ENCODE measurements around the gene ROCK2.
"Not testable (repeated sequence)": the region's sequence is repeated elsewhere in the genome, so short reads cannot be mapped to it uniquely, and the experiment has no call there.

Gene ROCK2

DNA sequence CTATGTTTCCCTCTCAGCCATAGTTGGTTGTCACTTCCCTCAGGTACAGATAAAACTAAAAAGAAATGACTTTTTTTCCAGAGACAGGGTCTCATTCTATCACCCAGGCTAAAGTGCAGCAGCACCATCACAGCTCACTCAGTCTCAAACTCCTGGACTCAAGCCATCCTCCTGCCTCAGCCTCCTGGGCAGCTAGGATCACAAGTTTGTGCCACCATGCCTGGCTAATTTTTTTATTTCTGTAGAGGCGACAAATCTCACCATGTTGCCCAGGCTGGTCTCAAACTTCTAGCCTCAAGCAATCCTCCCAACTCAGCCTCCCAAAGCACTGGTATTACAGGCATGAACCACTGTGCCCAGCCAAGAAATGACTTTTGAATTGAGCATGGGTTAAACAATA, 8.2 kb downstream of the ROCK2 start:
- no peak overlapping the region for H3K4me3 ChIP-seq (ENCODE audit: control insufficient read depth, low read depth, low read length)
- TF ChIP-seq, protein P1, sequence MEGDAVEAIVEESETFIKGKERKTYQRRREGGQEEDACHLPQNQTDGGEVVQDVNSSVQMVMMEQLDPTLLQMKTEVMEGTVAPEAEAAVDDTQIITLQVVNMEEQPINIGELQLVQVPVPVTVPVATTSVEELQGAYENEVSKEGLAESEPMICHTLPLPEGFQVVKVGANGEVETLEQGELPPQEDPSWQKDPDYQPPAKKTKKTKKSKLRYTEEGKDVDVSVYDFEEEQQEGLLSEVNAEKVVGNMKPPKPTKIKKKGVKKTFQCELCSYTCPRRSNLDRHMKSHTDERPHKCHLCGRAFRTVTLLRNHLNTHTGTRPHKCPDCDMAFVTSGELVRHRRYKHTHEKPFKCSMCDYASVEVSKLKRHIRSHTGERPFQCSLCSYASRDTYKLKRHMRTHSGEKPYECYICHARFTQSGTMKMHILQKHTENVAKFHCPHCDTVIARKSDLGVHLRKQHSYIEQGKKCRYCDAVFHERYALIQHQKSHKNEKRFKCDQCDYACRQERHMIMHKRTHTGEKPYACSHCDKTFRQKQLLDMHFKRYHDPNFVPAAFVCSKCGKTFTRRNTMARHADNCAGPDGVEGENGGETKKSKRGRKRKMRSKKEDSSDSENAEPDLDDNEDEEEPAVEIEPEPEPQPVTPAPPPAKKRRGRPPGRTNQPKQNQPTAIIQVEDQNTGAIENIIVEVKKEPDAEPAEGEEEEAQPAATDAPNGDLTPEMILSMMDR (conservative IDR thresholded peaks at IDR 0.05; ENCODE audit: control insufficient read depth, insufficient read depth, low read depth, low read length), result no peak
- DNase-seq (ENCODE audit: low read depth), result no peak

DNA sequence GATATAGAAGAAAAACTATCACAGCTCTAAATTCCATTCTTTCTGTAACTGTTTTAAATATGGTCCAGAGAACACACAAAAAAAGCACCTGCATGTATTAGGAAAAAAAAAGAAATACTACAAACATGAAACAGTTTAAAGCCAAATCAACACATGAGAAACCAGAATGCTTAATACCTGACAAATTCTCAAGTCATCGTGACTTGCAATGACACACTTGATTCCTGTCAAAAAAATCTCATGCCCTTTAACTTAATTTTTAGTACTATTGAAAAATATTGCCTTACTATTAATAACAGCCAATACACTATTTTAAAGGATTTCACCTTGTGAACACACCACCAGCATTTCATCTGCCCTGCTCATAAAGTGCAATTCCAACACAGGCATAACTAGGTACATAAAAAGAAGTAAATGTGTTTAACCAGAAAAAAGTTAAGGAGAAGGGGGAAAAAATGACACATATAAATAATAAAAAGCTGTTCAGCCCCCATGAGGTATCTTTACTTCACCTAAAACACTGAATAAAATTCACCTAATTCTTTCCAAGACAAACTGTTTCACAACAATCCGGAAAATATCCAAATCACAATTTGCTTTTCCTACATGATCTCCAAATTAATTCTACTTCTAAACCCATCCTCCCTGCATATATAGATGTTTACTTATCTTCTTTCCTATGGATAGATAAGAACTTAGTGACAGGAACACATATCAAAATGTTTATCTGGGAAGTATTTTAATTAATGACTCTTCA, 10.8 kb downstream of the ROCK2 start:
- TF ChIP-seq, protein P1 (conservative IDR thresholded peaks at IDR 0.05; ENCODE audit: control insufficient read depth, insufficient read depth, low read depth, low read length), result no peak
- no peak overlapping the region for H3K4me3 ChIP-seq (ENCODE audit: control insufficient read depth, low read depth, low read length)
- DNase-seq (ENCODE audit: low read depth), result no peak

DNA sequence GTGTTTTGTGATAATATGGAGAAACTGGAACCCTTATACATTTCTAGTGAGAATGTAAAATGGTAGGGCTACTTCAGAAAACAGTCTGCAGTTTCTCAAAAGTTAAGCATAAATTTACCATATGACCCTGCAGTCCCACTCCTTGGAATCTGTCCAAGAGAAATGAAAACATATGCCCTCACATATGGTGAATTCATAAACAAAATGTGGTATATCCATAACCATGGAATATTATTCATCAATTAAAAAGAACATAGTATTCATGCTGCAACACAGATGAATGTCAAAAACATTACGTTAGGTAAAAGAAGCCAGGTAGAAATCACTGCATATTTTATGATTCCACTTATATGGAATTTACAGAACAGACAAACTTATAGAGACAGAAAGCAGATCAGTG, 11.8 kb downstream of the ROCK2 start:
- DNase-seq (ENCODE audit: low read depth), result no peak
- H3K4me3 ChIP-seq (ENCODE audit: control insufficient read depth, low read depth, low read length), result no peak overlapping the region
- TF ChIP-seq, protein P1 (conservative IDR thresholded peaks at IDR 0.05; ENCODE audit: control insufficient read depth, insufficient read depth, low read depth, low read length), result no peak

DNA sequence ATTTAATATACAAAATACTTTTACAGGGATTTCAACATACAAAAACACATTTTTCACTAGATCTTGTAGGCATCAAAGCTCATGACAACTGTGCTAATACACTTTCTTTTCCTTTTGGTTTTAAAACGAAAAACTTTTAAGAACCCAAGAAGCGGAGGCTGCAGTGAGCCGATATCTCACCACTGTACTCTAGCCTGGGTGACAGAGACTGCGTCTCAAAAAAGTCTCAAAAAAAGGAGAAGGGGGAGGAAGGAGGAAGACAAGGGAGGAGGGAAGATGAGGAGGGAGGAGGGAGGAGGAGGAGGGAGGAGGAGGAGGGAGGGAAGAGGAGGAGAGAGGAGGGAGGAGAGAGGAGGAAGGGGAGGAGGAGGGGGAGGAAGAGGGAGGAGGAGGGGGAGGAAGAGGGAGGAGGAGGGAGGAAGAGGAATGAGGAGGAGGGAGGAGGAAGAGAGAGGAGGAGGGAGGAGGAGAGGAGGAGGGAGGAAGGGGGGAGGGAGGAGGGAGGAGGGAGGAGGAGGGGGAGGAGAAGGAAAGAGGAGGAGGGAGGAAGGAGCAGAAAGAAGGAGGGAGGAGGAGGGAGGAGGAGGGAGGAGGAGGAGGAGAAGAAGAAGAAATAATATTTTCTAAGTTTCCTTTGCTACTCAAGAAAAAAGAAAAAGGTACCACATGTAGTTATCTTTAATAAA, 13.8 kb downstream of the ROCK2 start:
- no peak overlapping the region for H3K4me3 ChIP-seq (ENCODE audit: control insufficient read depth, low read depth, low read length)
- DNase-seq (ENCODE audit: low read depth), result peak; percentile 27
- TF ChIP-seq, protein P1 (conservative IDR thresholded peaks at IDR 0.05; ENCODE audit: control insufficient read depth, insufficient read depth, low read depth, low read length), result no peak

DNA sequence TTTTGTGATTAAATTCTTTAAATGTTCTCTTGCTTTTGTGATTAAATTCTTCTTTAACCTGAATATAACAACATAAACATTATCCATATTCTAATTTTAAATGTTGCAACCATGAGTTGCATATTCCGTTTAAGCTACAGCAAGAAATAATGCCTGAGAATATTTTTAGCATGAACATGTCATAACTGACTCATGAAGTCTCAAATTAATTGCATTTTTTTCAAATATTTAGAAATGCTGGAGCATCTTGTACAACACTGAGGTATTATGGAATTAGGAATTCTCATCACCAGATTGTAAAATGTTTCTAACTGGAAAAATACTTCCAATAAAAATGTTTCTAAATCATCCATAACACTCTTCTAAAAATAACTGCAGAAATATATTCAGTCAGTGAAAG, 14.7 kb downstream of the ROCK2 start:
- DNase-seq (ENCODE audit: low read depth), result peak; percentile 61
- TF ChIP-seq, protein P1 (conservative IDR thresholded peaks at IDR 0.05; ENCODE audit: control insufficient read depth, insufficient read depth, low read depth, low read length), result no peak
- no peak overlapping the region for H3K4me3 ChIP-seq (ENCODE audit: control insufficient read depth, low read depth, low read length)

DNA sequence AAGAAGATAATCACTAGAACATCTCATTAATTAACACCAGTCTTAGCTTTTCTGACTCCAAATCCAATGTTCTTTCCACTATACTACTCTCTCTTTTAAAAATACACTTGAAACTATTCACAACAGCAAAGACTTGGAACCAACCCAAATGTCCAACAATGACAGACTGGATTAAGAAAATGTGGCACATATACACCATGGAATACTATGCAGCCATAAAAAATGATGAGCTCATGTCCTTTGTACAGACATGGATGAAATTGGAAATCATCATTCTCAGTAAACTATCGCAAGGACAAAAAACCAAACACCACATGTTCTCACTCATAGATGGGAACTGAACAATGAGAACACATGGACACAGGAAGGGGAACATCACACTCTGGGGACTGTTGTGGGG, 15.9 kb downstream of the ROCK2 start:
- not testable (repeated sequence) for DNase-seq (ENCODE audit: low read depth); H3K4me3 ChIP-seq (ENCODE audit: control insufficient read depth, low read depth, low read length)

DNA sequence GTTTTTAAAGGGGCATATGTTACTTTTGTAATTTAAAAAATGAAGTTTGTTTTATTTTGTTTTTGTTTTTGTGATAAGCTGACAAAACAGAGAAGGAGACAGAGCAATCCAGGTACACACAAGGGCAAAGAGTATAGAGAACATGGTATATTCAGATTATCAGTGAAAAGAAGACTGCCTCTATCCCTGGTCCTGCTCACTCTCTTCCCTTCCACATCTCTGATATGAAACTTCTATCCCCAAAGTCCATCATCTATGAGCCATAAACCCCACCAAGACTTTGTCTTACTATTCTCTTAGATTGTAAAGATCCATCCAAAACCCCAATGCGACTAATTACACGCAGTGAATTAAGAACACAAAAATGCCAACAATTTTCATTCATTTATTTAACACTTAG, 16.6 kb downstream of the ROCK2 start:
- DNase-seq (ENCODE audit: low read depth), result no peak
- no peak overlapping the region for H3K4me3 ChIP-seq (ENCODE audit: control insufficient read depth, low read depth, low read length)
- TF ChIP-seq, protein P1 (conservative IDR thresholded peaks at IDR 0.05; ENCODE audit: control insufficient read depth, insufficient read depth, low read depth, low read length), result no peak
